HepG2 (cell line): ENCODE data around the gene DHRS1. TPM values are rescaled to one million over a fixed set of nuclear protein-coding genes. Genes with fewer than 3 reads are reported as not detected.
A peak's percentile ranks its signal among the peaks of the same experiment; 100 is the strongest.

Experiments used
- CCDC6 ChIP-seq: sonication (generic); formaldehyde crosslinking; IDR thresholded peaks from 2 replicates; pipeline ENCODE4 v1.8.1; 2022; ENCODE audit warnings: mild to moderate bottlenecking, missing genetic modification reagents, moderate library complexity
- ELF1 ChIP-seq: sonication (generic); formaldehyde crosslinking; IDR thresholded peaks from 2 replicates; pipeline ENCODE4 v1.4.0; 2020; ENCODE audit warnings: missing genetic modification reagents
- ELF4 ChIP-seq: sonication (generic); formaldehyde crosslinking; IDR thresholded peaks from 2 replicates; pipeline ENCODE4 v1.5.0; 2020; ENCODE audit warnings: missing genetic modification reagents, mild to moderate bottlenecking, moderate library complexity, borderline replicate concordance
- GABPA ChIP-seq, 2 experiments: IDR thresholded peaks; 2 replicates each; pipeline ENCODE4 v1.6.1; 2011 to 2016; ENCODE audit warnings: low read depth in 2 of 2, low read length in 1 of 2, missing biosample characterization in 1 of 2, missing genetic modification characterization in 1 of 2
- GFI1 ChIP-seq: sonication (generic); formaldehyde crosslinking; IDR thresholded peaks from 2 replicates; pipeline ENCODE4 v1.5.0; 2020; ENCODE audit warnings: missing genetic modification reagents, mild to moderate bottlenecking, borderline replicate concordance
- GLMP ChIP-seq: sonication (generic); formaldehyde crosslinking; IDR thresholded peaks from 2 replicates; pipeline ENCODE4 v1.9.0; 2021; ENCODE audit warnings: missing genetic modification reagents, mild to moderate bottlenecking, borderline replicate concordance
- HOXA9 ChIP-seq: sonication (generic); formaldehyde crosslinking; IDR thresholded peaks from 2 replicates; pipeline ENCODE4 v1.8.1; 2022; ENCODE audit warnings: missing genetic modification reagents, mild to moderate bottlenecking, moderate library complexity, borderline replicate concordance
- NFATC3 ChIP-seq: sonication (generic); formaldehyde crosslinking; IDR thresholded peaks from 2 replicates; pipeline ENCODE4 v1.5.1; 2020; ENCODE audit warnings: mild to moderate bottlenecking, missing genetic modification reagents
- NRL ChIP-seq: sonication (generic); formaldehyde crosslinking; IDR thresholded peaks from 2 replicates; pipeline ENCODE4 v1.5.0; 2020; ENCODE audit warnings: missing genetic modification reagents, mild to moderate bottlenecking, moderate library complexity, borderline replicate concordance
- PITX1 ChIP-seq: sonication (generic); formaldehyde crosslinking; IDR thresholded peaks from 2 replicates; pipeline ENCODE4 v1.5.1; 2020; ENCODE audit warnings: mild to moderate bottlenecking, missing genetic modification reagents
- POGZ ChIP-seq: sonication (generic); formaldehyde crosslinking; IDR thresholded peaks from 2 replicates; pipeline ENCODE4 v1.4.0; 2020; ENCODE audit warnings: mild to moderate bottlenecking, missing genetic modification reagents
- RAD21 ChIP-seq: fragments of 450-650 bp; formaldehyde crosslinking; IDR thresholded peaks from 2 replicates; pipeline ENCODE4 v1.5.0; 2020; ENCODE audit warnings: mild to moderate bottlenecking
- RNF2 ChIP-seq: fragments of 450-650 bp; conservative IDR thresholded peaks from 2 replicates; pipeline ENCODE4 v1.6.1; 2016; ENCODE audit warnings: low read depth
- RXRB ChIP-seq: IDR thresholded peaks from 2 replicates; pipeline ENCODE4 v1.6.1; 2016; ENCODE audit warnings: borderline replicate concordance, missing genetic modification reagents, missing compliant biosample characterization
- TAF15 ChIP-seq: fragments of 200-400 bp; formaldehyde crosslinking; IDR thresholded peaks from one replicate; pipeline ENCODE4 v1.6.1; 2018; ENCODE audit warnings: mild to moderate bottlenecking, low read depth, low read length; ENCODE audit not compliant: poor library complexity, severe bottlenecking
- TCF12 ChIP-seq, 2 experiments: fragments of 450-650 bp in 1 of 2; sonication (generic) in 1 of 2; formaldehyde crosslinking in 1 of 2; IDR thresholded peaks; 2 replicates each; pipeline versions ENCODE4 v1.6.1 to v1.8.0; 2017 to 2022; ENCODE audit warnings: antibody characterized with exemption in 1 of 2, mild to moderate bottlenecking in 1 of 2, missing genetic modification reagents in 1 of 2, moderate library complexity in 1 of 2
- TP53 ChIP-seq: sonication (generic); formaldehyde crosslinking; conservative IDR thresholded peaks from 2 replicates; pipeline ENCODE4 v1.4.0; 2020; ENCODE audit warnings: missing genetic modification reagents
- TRAFD1 ChIP-seq: sonication (generic); formaldehyde crosslinking; IDR thresholded peaks from 2 replicates; pipeline ENCODE4 v1.5.1; 2020; ENCODE audit warnings: missing genetic modification reagents, mild to moderate bottlenecking, borderline replicate concordance
- ZNF121 ChIP-seq: sonication (generic); formaldehyde crosslinking; IDR thresholded peaks from 2 replicates; pipeline ENCODE4 v1.5.0; 2020; ENCODE audit warnings: mild to moderate bottlenecking, missing genetic modification reagents
- ZNF256 ChIP-seq: sonication (generic); formaldehyde crosslinking; conservative IDR thresholded peaks from 2 replicates; pipeline ENCODE4 v1.4.0; 2020; ENCODE audit warnings: missing genetic modification reagents
- ZNF333 ChIP-seq: sonication (generic); formaldehyde crosslinking; IDR thresholded peaks from 2 replicates; pipeline ENCODE4 v1.4.0; 2020; ENCODE audit warnings: mild to moderate bottlenecking, missing genetic modification reagents, borderline replicate concordance
- ZNF335 ChIP-seq: sonication (generic); formaldehyde crosslinking; IDR thresholded peaks from 2 replicates; pipeline ENCODE4 v1.4.0; 2020; ENCODE audit warnings: missing genetic modification reagents
- ZNF607 ChIP-seq: sonication (generic); formaldehyde crosslinking; IDR thresholded peaks from 2 replicates; pipeline ENCODE4 v1.5.1; 2020; ENCODE audit warnings: missing genetic modification reagents, mild to moderate bottlenecking, borderline replicate concordance
- ZSCAN22 ChIP-seq: sonication (generic); formaldehyde crosslinking; IDR thresholded peaks from 2 replicates; pipeline ENCODE4 v1.4.0; 2020; ENCODE audit warnings: mild to moderate bottlenecking, missing genetic modification reagents
- polyA plus RNA-seq, 8 experiments: library from polyadenylated mRNA; depleted of rRNA in 3 of 8; stranded (reverse) in 7 of 8; unstranded in 1 of 8; fragments of >200 nt; fragmentation: Illumina TruSeq in 4 of 8; extraction: Trizol in 4 of 8; gene quantifications; 2 replicates each; pipeline versions ENCODE4 v1.2.1 to v1.2.3, GENCODE V29; 2011 to 2016; ENCODE audit warnings: low read depth in 4 of 8, missing spikeins in 1 of 8, mixed read lengths in 1 of 8; ENCODE audit not compliant: insufficient read depth in 1 of 8
- total RNA-seq, 5 experiments: library from RNA; depleted of rRNA; stranded (reverse); fragments of >200 nt; fragmentation: Illumina TruSeq; extraction: Trizol; gene quantifications; 2 replicates each; pipeline ENCODE4 v1.2.3, GENCODE V29; 2016; ENCODE audit warnings: low read depth in 1 of 5

Gene DHRS1
- total and polyA plus RNA-seq, 2 of the 13 experiments (the other 11 are each of a cell fraction or from before 2014, with no cell fraction given): 49.8 to 60.8 TPM

- TF ChIP-seq HOXA9 (CRISPR knock-in tag) (peak; percentile 99), GFI1 (peak; percentile 82; the same call in 1 of the 2 replicates), GLMP (CRISPR knock-in tag) (no peak), ELF4 (CRISPR knock-in tag) (peak; percentile 97), TAF15 (peak; percentile 97), PITX1 (CRISPR knock-in tag) (peak; percentile 97), CCDC6 (CRISPR knock-in tag) (peak; percentile 100), ZNF256 (CRISPR knock-in tag) (peak; percentile 99), POGZ (CRISPR knock-in tag) (peak; percentile 100), ZNF335 (CRISPR knock-in tag) (peak; percentile 96), NRL (CRISPR knock-in tag) (peak; percentile 99), TCF12 (IDR thresholded peaks at IDR 0.05) (no peak), TCF12 (CRISPR knock-in tag; IDR thresholded peaks at IDR 0.05) (peak; percentile 100), RNF2 (peak; percentile 97), RXRB (CRISPR knock-in tag) (peak; percentile 93), ZNF333 (CRISPR knock-in tag) (peak; percentile 97), NFATC3 (CRISPR knock-in tag) (0 out of 2 replicates have a peak, but pooled peaks have one; percentile 91), ZNF607 (CRISPR knock-in tag) (peak; percentile 99), RAD21 (peak; percentile 91), ZSCAN22 (CRISPR knock-in tag) (no peak; the same call in none of the 2 replicates), ELF1 (CRISPR knock-in tag) (peak; percentile 87), ZNF121 (CRISPR knock-in tag) (peak; percentile 84; the same call in 1 of the 2 replicates), TRAFD1 (CRISPR knock-in tag) (peak; percentile 99), GABPA (IDR thresholded peaks at IDR 0.05; ENCODE audit: low read depth, low read length) (no peak), GABPA (CRISPR knock-in tag; IDR thresholded peaks at IDR 0.05; ENCODE audit: low read depth) (peak; percentile 91), TP53 (peak; percentile 95)
These were observed 28.3 kb downstream of the DHRS1 start, which contains the start of gene RABGGTA (continued) for GRCh38 chr14:24271134-24271833.
